ENCODE data around the gene CLN3.
"Not testable (repeated sequence)": the region's sequence is repeated elsewhere in the genome, so short reads cannot be mapped to it uniquely, and the experiment has no call there.

The CLN3 gene

DNA sequence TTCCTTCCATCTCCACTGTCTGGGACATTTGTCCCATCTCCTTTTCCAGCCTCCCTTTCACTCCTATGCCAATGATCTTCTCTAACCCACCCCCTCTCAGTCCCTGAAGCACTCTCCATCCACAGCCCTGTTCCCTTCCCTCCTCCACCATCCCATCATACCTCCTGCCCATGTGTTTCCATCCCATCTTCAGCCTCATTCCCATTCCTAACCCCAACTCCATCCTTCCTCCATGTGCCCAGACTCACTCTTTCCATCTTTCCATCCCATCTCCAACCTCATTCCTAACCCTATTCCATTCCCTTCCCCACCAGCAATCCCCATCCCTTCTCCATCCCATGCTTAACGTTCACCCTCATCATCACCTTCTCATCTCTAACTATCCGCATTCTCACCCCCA lies 10.4 kb upstream of the CLN3 start:
- no peak overlapping the region for H3K4me3 ChIP-seq (ENCODE audit: low read depth, low read length)
- TF ChIP-seq, protein P1, sequence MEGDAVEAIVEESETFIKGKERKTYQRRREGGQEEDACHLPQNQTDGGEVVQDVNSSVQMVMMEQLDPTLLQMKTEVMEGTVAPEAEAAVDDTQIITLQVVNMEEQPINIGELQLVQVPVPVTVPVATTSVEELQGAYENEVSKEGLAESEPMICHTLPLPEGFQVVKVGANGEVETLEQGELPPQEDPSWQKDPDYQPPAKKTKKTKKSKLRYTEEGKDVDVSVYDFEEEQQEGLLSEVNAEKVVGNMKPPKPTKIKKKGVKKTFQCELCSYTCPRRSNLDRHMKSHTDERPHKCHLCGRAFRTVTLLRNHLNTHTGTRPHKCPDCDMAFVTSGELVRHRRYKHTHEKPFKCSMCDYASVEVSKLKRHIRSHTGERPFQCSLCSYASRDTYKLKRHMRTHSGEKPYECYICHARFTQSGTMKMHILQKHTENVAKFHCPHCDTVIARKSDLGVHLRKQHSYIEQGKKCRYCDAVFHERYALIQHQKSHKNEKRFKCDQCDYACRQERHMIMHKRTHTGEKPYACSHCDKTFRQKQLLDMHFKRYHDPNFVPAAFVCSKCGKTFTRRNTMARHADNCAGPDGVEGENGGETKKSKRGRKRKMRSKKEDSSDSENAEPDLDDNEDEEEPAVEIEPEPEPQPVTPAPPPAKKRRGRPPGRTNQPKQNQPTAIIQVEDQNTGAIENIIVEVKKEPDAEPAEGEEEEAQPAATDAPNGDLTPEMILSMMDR (conservative IDR thresholded peaks at IDR 0.05; ENCODE audit: low read depth, low read length) = no peak
- no peak for DNase-seq (ENCODE audit: low read depth)

DNA sequence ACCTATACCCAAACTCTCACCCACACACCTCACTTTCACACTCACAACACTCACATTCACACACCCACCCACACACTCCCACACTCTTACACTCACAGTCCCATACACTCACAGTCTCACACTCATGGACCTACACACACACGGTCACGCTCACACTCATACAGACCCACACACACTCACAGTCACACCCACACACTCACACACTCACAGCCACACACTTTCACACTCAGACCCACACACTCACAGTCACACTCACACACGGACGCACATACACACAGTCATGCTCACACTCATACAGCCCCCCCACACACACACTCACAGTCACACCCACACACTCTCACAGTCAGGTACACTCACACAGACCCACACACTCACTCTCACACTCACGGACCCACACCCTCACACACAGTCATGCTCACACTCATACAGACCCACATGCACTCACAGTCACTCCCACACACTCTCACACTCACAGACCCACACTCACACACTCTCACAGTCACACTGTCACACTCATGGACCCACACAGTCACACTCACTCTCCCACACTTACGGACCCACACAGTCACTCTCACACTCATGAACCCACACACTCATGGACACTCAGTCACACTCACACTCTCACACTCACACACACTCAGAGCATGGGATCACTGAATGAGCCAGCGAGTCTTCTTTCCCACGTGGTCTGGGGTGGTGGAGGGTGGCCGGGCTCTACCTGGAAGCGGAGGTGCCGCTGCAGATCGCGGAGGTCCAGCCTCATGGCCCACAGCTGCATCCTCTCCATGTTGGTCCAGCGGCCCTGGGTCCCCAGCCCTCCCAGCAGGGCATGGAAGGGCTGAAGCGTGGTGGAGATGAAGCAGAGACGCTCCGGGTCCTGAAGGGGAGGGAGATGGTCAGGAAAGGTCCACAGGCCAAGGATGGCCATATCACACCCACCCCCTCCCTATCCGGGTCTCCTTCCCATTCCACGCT lies 9.7 kb upstream of the CLN3 start:
- no peak for DNase-seq (ENCODE audit: low read depth)
- TF ChIP-seq, protein P1 (conservative IDR thresholded peaks at IDR 0.05; ENCODE audit: low read depth, low read length) = no peak
- H3K4me3 ChIP-seq (ENCODE audit: low read depth, low read length) = no peak overlapping the region

DNA sequence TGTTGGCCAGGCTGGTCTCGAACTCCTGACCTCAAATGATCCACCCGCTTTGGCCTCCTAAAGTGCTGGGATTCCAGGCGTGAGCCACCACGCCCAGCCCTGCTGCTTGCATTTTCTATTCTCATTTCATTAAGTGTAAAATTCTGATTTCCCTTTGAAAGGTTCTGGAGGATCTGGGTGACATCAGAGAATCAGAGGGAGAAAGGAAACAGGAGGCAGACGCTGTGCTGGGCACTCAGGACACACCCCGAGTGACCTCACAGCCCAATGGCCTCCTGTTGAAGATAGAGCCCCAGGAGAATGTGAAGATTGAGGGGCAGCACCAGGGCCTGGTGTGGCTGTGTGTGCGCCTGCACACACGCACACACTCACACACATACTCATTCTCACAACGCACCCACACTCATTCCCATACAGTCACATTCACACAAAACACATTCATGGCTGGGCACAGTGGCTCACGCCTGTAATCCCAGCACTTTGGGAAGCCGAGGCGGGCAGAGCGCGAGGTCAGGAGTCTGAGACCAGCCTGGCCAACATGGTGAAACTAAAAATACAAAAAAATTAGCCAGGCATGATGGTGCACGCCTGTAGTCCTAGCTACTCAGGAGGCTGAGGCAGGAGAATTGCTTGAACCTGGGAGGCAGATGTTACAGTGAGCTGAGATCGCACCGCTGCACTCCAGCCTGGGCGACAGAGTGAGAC lies 8.8 kb upstream of the CLN3 start:
- DNase-seq (ENCODE audit: low read depth); H3K4me3 ChIP-seq (ENCODE audit: low read depth, low read length): not testable (repeated sequence)

DNA sequence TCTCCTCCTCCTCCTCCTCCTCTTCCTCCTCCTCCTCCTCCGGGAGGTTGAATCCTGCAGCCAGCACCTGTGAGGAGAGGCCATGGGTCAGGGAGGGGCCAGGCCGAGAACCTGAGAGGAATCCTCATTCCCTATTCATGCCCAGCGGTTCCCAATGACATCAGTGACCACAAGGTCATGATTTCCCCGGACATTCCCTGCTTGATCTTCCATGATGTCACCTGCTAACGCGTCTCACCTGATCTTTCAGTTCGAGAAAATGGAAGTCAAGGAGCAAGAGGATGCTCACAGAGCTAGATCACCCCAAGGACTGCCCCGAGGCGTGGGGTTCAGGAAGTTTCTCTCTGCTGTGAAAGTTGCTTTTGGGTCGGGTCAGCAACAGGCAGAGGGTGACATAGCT lies 8.0 kb upstream of the CLN3 start:
- no peak for DNase-seq (ENCODE audit: low read depth)
- TF ChIP-seq, protein P1 (conservative IDR thresholded peaks at IDR 0.05; ENCODE audit: low read depth, low read length) = no peak

DNA sequence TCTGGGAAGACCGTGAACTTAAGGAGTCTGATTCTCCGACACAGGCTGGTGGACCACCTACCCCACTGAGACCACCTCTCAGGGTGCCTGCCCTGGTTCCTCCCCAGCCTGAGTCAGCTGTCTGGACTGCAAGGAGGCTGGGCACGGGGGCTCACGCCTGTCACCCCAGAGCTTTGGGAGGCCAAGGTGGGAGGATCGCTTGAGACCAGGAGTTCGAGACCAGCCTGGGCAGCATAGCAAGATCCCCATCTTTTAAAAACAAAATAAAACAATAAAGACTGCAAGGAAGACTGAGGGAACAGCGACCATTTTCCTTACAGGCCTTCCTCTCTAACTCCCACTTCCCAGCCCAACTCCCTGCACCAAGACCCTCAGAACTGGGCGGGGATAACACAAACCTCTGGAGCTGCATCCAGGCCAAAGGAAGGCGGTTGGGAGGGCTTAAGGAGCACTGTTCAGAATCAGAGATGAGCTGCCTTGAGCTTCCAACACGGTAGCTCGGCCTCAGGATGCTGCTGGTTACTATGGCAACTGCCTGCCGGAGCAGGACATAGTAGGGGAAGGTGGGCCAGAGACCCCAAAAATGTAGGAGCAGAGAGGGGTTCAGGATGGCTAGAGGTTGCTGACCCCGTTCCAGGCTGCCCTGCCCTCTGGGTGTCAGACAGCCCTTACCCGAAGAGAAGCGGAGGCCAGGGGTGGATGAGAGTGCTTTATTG lies 7.0 kb upstream of the CLN3 start:
- no peak for DNase-seq (ENCODE audit: low read depth)
- H3K4me3 ChIP-seq (ENCODE audit: low read depth, low read length) = no peak overlapping the region
- TF ChIP-seq, protein P1 (conservative IDR thresholded peaks at IDR 0.05; ENCODE audit: low read depth, low read length) = no peak

More for the DNA sequence above, 8.0 kb upstream of the CLN3 start:
- no peak overlapping the region for H3K4me3 ChIP-seq (ENCODE audit: low read depth, low read length)

DNA sequence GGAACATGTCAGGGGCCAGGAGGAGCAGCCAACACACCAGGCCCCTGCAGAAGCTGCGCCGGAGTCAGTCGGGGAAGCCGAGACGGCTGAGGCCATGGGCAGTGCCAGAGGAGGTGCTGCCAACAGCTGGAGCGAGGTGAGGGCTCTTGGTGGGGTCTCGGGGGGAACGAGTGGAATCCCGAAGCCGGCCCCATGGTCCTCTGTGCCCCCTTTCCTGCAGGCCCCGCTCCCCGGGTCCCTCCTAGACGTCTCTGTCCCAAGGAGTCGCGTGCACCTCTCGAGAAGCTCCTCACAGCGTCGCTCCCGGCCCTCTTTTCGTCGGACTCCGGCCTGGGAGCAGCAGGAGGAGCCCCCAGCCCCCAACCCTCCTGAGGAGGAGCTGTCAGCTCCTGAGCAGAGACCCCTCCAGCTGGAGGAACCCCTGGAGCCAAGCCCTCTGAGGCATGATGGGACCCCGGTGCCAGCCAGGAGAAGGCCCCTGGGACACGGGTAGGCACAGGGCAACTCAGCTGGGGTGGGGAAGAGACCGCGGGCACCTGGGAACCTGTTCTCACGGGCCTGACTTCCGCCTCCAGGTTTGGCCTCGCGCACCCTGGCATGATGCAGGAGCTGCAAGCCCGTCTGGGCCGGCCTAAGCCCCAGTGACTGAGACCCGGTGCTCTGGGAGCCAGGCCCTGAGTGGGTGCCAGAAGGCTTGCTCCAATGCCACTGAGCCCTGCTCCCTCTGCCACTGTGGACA lies 6.2 kb upstream of the CLN3 start:
- DNase-seq (ENCODE audit: low read depth) = no peak
- TF ChIP-seq, protein P1 (conservative IDR thresholded peaks at IDR 0.05; ENCODE audit: low read depth, low read length) = no peak
- no peak overlapping the region for H3K4me3 ChIP-seq (ENCODE audit: low read depth, low read length)

Measured in choroid plexus epithelial cell (primary cell).